HG03139 (cell line): ENCODE results near the gene GLYAT.
"Not testable (repeated sequence)": the region's sequence is repeated elsewhere in the genome, so short reads cannot be mapped to it uniquely, and the experiment has no call there.

ENCODE experiments used
- ATAC-seq: cut with Tn5 transposase; IDR thresholded peaks from one replicate; pipeline ENCODE4 v1.9.1; 2021; ENCODE audit not compliant: unreplicated experiment

The GLYAT gene

GRCh38 chr11:58685973-58686722 lies 45.6 kb downstream of the GLYAT start:
- no peak for ATAC-seq

- ATAC-seq: not testable (repeated sequence)
These were observed 49.1 kb downstream of the GLYAT start for GRCh38 chr11:58682660-58683059.

DNA sequence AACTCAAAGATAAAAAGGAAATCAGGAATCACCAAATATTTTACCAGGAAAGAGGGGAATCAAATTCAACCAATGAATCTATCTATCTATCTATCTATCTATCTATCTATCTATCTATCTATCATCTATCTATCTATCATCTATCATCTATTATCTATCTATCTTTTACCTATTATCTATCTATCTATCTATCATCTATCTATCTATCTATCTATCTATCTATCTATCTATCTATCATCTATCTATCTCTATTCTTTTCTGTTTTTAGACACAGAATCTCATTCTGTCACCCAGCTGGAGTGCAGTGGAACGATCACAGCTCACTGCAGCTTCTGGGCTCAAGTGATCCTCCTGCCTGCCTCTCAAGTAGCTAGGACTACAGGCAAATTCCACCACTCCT lies 54.2 kb downstream of the GLYAT start:
- ATAC-seq: not testable (repeated sequence)

- no peak for ATAC-seq
These were observed 55.1 kb downstream of the GLYAT start for GRCh38 chr11:58676563-58677135.

DNA sequence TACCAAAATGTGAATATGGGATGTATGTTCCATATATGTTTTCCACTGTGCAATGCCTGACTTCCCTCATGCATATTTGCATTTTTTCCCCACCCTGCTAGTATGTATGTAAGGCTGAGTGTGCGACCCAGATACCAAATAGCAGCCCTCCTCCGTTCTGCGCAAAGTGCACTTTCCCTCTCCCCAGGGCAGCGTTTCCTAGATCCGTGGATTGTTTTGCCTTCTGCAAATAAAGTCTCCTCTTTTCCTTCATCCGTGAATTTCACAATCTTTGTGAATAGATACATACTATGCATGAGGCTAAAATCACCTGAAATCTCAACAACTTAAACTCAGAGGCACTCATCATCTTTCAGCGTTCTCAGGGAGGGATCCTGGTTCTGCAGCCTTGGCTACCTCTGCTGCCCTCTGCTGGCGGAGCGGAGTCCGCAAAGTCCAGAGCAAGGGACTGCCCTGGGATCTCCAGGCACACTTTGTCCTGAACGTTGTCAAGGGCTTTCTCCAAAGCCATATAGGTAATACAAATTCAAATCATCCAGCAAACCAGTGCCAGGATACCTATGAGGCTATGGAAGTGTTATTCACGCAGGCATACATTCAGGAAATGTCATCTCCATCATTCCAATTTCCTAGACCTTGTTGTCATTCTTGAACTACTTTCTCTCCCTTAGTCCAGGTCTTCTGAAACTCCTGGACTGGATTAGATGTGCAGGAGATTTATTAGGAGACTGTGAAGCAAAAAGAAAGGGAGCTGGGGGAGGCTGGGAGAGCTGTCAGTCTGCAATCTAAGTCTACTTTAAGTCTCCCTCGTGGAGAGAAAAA lies 56.2 kb downstream of the GLYAT start:
- ATAC-seq: peak; percentile 93

DNA sequence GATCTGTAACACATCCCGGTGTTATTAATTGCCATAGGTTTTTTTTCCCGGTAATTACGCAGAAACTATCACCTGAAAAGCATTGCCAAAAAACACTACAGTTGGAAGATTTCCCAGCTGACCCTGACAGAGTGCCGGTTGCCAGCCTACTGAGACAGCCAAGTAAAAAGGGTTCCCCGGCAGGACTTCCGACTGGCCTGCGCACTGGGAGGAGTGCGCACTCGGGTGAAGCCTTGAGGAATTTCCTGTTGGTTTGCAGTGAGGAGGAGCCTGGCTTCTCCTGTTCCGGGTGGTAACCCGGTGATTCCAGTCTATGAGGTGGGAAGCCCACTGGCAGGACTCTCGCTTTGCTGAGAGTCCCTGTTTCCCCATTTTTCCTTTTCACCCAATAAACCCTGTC lies 57.1 kb downstream of the GLYAT start:
- ATAC-seq: no peak

DNA sequence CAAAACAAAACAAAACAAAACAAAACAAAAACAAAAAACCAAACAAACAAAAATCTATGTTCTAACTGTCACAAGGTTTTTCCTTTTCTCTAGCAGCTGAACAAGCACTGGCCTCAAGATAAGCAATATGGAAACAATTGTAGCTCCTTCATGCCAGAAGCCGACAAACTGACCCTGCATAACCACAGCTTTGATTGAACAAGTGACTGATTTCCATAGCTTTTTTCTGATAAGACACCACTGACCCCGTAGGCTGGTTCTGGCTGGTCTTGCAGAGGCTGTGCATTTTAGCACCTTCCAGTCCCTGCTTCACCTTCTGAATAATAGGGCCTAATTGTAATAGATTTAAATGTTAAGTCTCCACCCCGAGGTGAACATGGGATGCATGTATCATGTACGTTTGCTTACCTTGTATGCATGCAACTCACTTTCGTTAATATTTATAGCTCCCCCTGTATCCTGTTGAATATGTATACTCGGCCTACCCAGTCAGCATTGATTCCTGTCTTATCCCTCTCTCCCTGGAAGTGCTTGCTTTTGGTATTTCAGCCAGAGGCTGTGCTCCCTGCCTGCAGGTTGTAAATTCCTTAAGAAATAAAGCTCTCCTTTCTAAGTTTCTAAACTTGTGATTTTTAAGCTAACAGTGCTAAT lies 59.6 kb downstream of the GLYAT start:
- no peak for ATAC-seq

- no peak for ATAC-seq
These were observed 71.7 kb downstream of the GLYAT start for GRCh38 chr11:58659910-58660570.

GRCh38 chr11:58659404-58659803 lies 72.3 kb downstream of the GLYAT start:
- no peak for ATAC-seq
